BLaER1 (cell line): Measurements from ENCODE around the gene MBP.

Experiments used
- H3K27ac ChIP-seq: shearing (Covaris generic); formaldehyde crosslinking; 2 replicates; pipeline ENCODE4 v1.8.1; 2022
- H3K27me3 ChIP-seq: shearing (Covaris generic); formaldehyde crosslinking; 2 replicates; pipeline ENCODE4 v1.8.1; 2022
- H3K36me3 ChIP-seq: shearing (Covaris generic); formaldehyde crosslinking; 2 replicates; pipeline ENCODE4 v1.8.1; 2022
- H3K4me1 ChIP-seq: shearing (Covaris generic); formaldehyde crosslinking; 2 replicates; pipeline ENCODE4 v1.8.1; 2022
- H3K4me2 ChIP-seq: shearing (Covaris generic); formaldehyde crosslinking; 2 replicates; pipeline ENCODE4 v1.8.1; 2022
- H3K4me3 ChIP-seq: shearing (Covaris generic); formaldehyde crosslinking; 2 replicates; pipeline ENCODE4 v1.8.1; 2022
- H3K9ac ChIP-seq: shearing (Covaris generic); formaldehyde crosslinking; 2 replicates; pipeline ENCODE4 v1.8.1; 2022
- H3K9me3 ChIP-seq: shearing (Covaris generic); formaldehyde crosslinking; 2 replicates; pipeline ENCODE4 v1.8.1; 2022
- H4K20me1 ChIP-seq: shearing (Covaris generic); formaldehyde crosslinking; 2 replicates; pipeline ENCODE4 v1.8.1; 2022
- Cebpa-rat ChIP-seq: shearing (Covaris generic); IDR thresholded peaks from 2 replicates; pipeline ENCODE4 v1.8.1; 2022

Gene MBP

DNA sequence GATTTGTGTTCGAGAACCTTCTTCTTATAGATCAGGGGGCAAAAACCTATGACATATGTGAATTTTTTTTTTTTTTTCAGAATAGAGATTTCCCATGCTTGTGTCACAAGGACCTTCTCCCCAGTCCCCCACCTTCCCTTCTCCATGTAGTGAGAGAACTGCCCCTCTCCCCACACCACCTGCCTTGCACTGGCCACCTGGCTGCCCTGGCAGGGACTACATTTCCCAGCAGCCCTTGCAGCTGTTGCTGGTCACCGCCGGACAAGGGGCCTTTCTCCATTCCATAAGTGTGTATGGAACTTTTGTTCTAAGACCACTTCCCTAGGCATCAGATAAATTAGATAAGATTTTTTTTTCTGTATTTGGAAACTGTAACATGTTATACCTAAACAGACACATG is 22.2 kb downstream of the MBP start:
- Histone ChIP-seq H3K4me1 (peaks cover 99% of the 10 kb centered on the region), H3K4me3 (no peak overlapping the region), H3K27ac (no peak overlapping the region), H3K36me3 (peaks cover 74% of the 10 kb centered on the region), H3K27me3 (no peaks in the 10 kb centered on the region), H3K9ac (no peak overlapping the region), H3K4me2 (no peak overlapping the region), H3K9me3 (no peaks in the 10 kb centered on the region), H4K20me1 (peaks cover 100% of the 10 kb centered on the region)
- no peak for TF ChIP-seq Cebpa-rat

DNA sequence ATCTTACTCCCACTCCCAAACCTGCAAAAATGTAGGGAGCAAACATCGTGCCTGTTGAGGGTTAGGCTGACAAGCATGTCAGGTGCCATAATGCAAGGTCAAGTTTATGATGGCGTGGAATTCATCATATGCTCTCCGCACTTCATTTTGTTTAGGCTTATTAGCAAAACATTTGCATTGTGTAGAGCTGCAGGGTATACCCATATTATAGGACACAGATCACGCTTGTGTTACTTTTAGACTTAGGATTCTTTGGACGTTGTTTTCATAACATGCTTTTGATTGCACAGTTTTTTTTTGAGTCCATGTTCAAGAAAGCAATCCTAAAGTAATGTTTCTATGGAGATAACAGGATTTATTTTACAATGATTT is 22.9 kb downstream of the MBP start:
- H3K36me3 ChIP-seq, result peaks cover 74% of the 10 kb centered on the region
- no peaks in the 10 kb centered on the region for H3K9me3 ChIP-seq
- H3K9ac ChIP-seq, result no peak overlapping the region
- H3K27ac ChIP-seq, result no peak overlapping the region
- no peaks in the 10 kb centered on the region for H3K27me3 ChIP-seq
- peaks cover 97% of the 10 kb centered on the region for H4K20me1 ChIP-seq
- TF ChIP-seq Cebpa-rat, result no peak
- peaks cover 94% of the 10 kb centered on the region for H3K4me1 ChIP-seq
- H3K4me2 ChIP-seq, result peak overlapping the region; percentile 71; the same call in 1 of the 2 replicates
- H3K4me3 ChIP-seq, result no peak overlapping the region

- Histone ChIP-seq H3K27ac (0 out of 2 replicates have a peak overlapping the region, but pooled peaks have one; percentile 67), H3K27me3 (no peaks in the 10 kb centered on the region), H3K36me3 (peaks cover 74% of the 10 kb centered on the region), H3K9ac (no peak overlapping the region), H3K9me3 (no peaks in the 10 kb centered on the region), H3K4me2 (peak overlapping the region; percentile 71), H3K4me3 (no peak overlapping the region), H4K20me1 (peaks cover 96% of the 10 kb centered on the region), H3K4me1 (peaks cover 91% of the 10 kb centered on the region)
- no peak for TF ChIP-seq Cebpa-rat
Observed at GRCh38 chr18:77108821-77109647, 23.5 kb downstream of the MBP start.

GRCh38 chr18:77108001-77108692 is 24.4 kb downstream of the MBP start:
- H4K20me1 ChIP-seq, result peaks cover 96% of the 10 kb centered on the region
- peaks cover 74% of the 10 kb centered on the region for H3K36me3 ChIP-seq
- no peak for TF ChIP-seq Cebpa-rat
- peak overlapping the region; percentile 67 for H3K27ac ChIP-seq
- no peak overlapping the region for H3K4me3 ChIP-seq
- peaks cover 91% of the 10 kb centered on the region for H3K4me1 ChIP-seq
- peak overlapping the region; percentile 71 for H3K4me2 ChIP-seq
- peak overlapping the region; percentile 42; the same call in 1 of the 2 replicates for H3K9ac ChIP-seq
- H3K9me3 ChIP-seq, result no peaks in the 10 kb centered on the region
- H3K27me3 ChIP-seq, result no peaks in the 10 kb centered on the region

DNA sequence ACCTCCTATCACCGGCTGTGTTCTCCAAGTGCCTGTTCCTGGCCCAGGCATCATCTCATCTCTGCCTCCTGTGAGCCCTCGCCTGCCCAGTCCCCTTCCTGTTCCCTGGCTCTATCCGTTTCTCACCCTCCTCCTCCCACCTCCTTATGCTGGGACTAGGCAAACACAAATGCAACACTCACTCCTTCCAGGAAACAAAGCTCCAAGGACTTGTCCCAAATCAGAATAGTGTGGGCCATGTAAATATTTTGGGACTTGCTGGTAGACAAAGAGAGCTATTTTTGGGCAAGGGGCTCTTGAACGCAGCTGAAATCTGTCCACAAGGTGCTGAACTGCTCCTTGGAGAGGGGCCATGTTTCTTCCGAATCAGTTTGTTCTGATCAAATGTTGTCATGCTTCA is 25.3 kb downstream of the MBP start:
- Histone ChIP-seq H3K9me3 (no peaks in the 10 kb centered on the region), H3K36me3 (peaks cover 68% of the 10 kb centered on the region), H3K9ac (peak overlapping the region; percentile 42; the same call in 1 of the 2 replicates), H3K4me2 (peak overlapping the region; percentile 71), H3K27ac (peak overlapping the region; percentile 67), H4K20me1 (peaks cover 96% of the 10 kb centered on the region), H3K27me3 (no peaks in the 10 kb centered on the region), H3K4me1 (peaks cover 92% of the 10 kb centered on the region), H3K4me3 (0 out of 2 replicates have a peak overlapping the region, but pooled peaks have one; percentile 7)
- no peak for TF ChIP-seq Cebpa-rat

GRCh38 chr18:77106331-77106730 is 26.3 kb downstream of the MBP start:
- Histone ChIP-seq H3K9me3 (no peaks in the 10 kb centered on the region), H3K4me3 (no peak overlapping the region), H3K36me3 (peaks cover 60% of the 10 kb centered on the region), H3K27ac (peak overlapping the region; percentile 67; the same call in 1 of the 2 replicates), H3K27me3 (no peaks in the 10 kb centered on the region), H3K9ac (no peak overlapping the region), H3K4me1 (peaks cover 92% of the 10 kb centered on the region), H3K4me2 (peak overlapping the region; percentile 71), H4K20me1 (peaks cover 96% of the 10 kb centered on the region)
- TF ChIP-seq Cebpa-rat, result no peak

DNA sequence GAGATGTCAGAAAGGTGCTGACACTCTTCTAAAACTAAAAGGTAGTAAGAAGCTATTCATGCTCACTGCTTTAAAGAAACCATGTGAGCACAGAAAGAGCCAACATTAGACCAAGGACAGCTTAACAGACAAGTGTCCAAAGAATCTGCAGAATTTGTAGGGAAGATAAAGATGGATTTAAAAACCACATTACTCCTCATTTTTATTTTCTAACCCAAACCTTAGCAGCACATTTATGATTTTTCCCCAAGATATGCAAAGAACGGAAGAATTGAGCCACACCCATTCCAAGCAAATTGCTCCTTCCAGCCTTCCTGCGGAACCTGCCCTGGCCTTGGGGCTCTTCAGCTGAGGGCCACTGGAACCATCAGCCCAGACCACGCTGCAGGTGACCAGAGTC is 26.9 kb downstream of the MBP start:
- no peak overlapping the region for H3K9ac ChIP-seq
- no peaks in the 10 kb centered on the region for H3K27me3 ChIP-seq
- peaks cover 59% of the 10 kb centered on the region for H3K36me3 ChIP-seq
- H3K4me1 ChIP-seq, result peaks cover 92% of the 10 kb centered on the region
- H4K20me1 ChIP-seq, result peaks cover 96% of the 10 kb centered on the region
- no peaks in the 10 kb centered on the region for H3K9me3 ChIP-seq
- peak overlapping the region; percentile 71; the same call in 1 of the 2 replicates for H3K4me2 ChIP-seq
- no peak overlapping the region for H3K4me3 ChIP-seq
- H3K27ac ChIP-seq, result no peak overlapping the region
- no peak for TF ChIP-seq Cebpa-rat

DNA sequence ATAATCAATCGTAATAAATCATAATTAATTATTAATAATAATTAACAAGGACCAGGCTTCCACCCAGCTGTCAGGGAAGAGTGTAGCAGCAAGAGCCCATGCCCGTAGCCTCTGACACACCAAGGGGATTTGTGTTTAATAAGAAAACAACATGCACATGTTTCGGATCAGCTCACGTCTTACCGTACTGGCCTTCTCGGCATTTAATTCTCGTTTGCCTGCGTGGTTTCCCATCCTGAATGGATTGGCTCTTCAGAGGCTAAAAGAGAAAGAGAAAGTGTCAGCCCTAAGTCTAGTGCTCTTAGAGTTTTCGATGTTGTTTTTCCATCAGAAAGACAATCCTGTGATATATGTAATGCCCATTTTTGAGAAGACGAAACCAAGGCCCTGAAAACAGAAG is 27.6 kb downstream of the MBP start:
- Histone ChIP-seq H3K4me1 (peaks cover 92% of the 10 kb centered on the region), H4K20me1 (peaks cover 96% of the 10 kb centered on the region), H3K9ac (no peak overlapping the region), H3K27me3 (no peaks in the 10 kb centered on the region), H3K27ac (no peak overlapping the region), H3K4me3 (no peak overlapping the region), H3K9me3 (no peaks in the 10 kb centered on the region), H3K4me2 (no peak overlapping the region), H3K36me3 (peaks cover 59% of the 10 kb centered on the region)
- TF ChIP-seq Cebpa-rat, result no peak

DNA sequence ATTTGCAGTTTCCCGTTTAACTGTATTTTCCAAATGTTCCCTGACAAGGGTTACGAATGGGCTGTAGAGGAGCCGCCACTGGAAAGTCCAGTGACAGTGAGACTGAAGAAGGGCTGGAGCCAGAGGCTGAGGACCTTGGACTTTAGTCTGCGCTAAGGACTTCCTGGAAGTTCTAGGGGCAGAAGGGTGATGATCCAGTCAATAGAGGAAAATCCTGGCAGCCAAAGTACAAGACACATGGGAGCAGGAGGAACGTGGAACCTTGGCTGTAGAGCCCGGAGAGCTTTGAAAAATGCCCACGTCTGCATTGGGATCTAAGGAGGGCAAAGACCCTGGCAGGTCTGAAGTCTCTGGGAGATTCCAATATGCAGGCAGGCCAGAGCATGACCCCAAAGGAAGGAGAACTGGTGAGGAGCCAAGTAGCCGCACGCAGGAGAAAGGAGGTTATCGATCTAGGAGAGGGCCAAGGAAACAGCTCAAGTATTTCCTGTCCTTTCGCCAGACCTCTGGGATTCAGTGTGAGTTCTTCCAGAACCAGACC is 28.5 kb downstream of the MBP start:
- Histone ChIP-seq H3K36me3 (peaks cover 68% of the 10 kb centered on the region), H3K4me1 (peaks cover 92% of the 10 kb centered on the region)

More for the DNA sequence above, 28.5 kb downstream of the MBP start:
- Histone ChIP-seq H3K4me2 (peak overlapping the region; percentile 85; the same call in 1 of the 2 replicates), H3K27me3 (no peaks in the 10 kb centered on the region), H4K20me1 (peaks cover 96% of the 10 kb centered on the region), H3K9ac (no peak overlapping the region), H3K4me3 (no peak overlapping the region), H3K9me3 (no peaks in the 10 kb centered on the region), H3K27ac (peak overlapping the region; percentile 69; the same call in 1 of the 2 replicates)
- TF ChIP-seq Cebpa-rat, result no peak
